ES-I3 (cell line): ENCODE data around the gene PRKCH.

Source experiments
- H3K36me3 ChIP-seq: 2 replicates; pipeline ENCODE4 v1.6.1; 2013; ENCODE audit warnings: mild to moderate bottlenecking, low read length, control low read depth, moderate library complexity; ENCODE audit not compliant: insufficient read depth
- H3K4me1 ChIP-seq: 2 replicates; pipeline ENCODE4 v1.6.1; 2013; ENCODE audit warnings: mild to moderate bottlenecking, control low read depth, low read length; ENCODE audit not compliant: insufficient read depth
- H3K9ac ChIP-seq: 2 replicates; pipeline ENCODE4 v1.6.1; 2013; ENCODE audit warnings: low read depth, mild to moderate bottlenecking, low read length, moderate library complexity
- H3K9me3 ChIP-seq: 2 replicates; pipeline ENCODE4 v1.6.1; 2013; ENCODE audit warnings: mild to moderate bottlenecking, low read length, moderate library complexity; ENCODE audit not compliant: control insufficient read depth, insufficient read depth

PRKCH gene

GRCh38 chr14:61435563-61436337 is 114.4 kb downstream of the PRKCH start:
- H3K4me1 ChIP-seq = peaks cover 19% of the 10 kb centered on the region
- peaks cover 2% of the 10 kb centered on the region; the same call in 1 of the 2 replicates for H3K9me3 ChIP-seq
- no peaks in the 10 kb centered on the region for H3K36me3 ChIP-seq
- no peak overlapping the region for H3K9ac ChIP-seq

GRCh38 chr14:61437381-61437780 is 116.0 kb downstream of the PRKCH start:
- no peaks in the 10 kb centered on the region for H3K9me3 ChIP-seq
- H3K36me3 ChIP-seq = no peaks in the 10 kb centered on the region
- no peak overlapping the region for H3K9ac ChIP-seq
- peaks cover 19% of the 10 kb centered on the region for H3K4me1 ChIP-seq

- no peaks in the 10 kb centered on the region for H3K36me3 ChIP-seq
- H3K9me3 ChIP-seq = no peaks in the 10 kb centered on the region
- no peak overlapping the region for H3K9ac ChIP-seq
- H3K4me1 ChIP-seq = peaks cover 19% of the 10 kb centered on the region
Measured at GRCh38 chr14:61438036-61438435, 116.7 kb downstream of the PRKCH start.

- Histone ChIP-seq H3K9ac (no peak overlapping the region), H3K36me3 (no peaks in the 10 kb centered on the region), H3K4me1 (peaks cover 19% of the 10 kb centered on the region), H3K9me3 (no peaks in the 10 kb centered on the region)
Measured at GRCh38 chr14:61438497-61438859, 117.1 kb downstream of the PRKCH start.

- no peaks in the 10 kb centered on the region for H3K36me3 ChIP-seq
- no peaks in the 10 kb centered on the region for H3K9me3 ChIP-seq
- H3K4me1 ChIP-seq = peaks cover 19% of the 10 kb centered on the region
- H3K9ac ChIP-seq = peak overlapping the region; percentile 12; the same call in 1 of the 2 replicates
Measured at GRCh38 chr14:61438860-61439765, 117.7 kb downstream of the PRKCH start.

- Histone ChIP-seq H3K9me3 (no peaks in the 10 kb centered on the region), H3K36me3 (no peaks in the 10 kb centered on the region), H3K4me1 (peaks cover 19% of the 10 kb centered on the region), H3K9ac (no peak overlapping the region)
Measured at GRCh38 chr14:61439779-61440418, 118.5 kb downstream of the PRKCH start.

GRCh38 chr14:61443481-61443880 is 122.1 kb downstream of the PRKCH start:
- Histone ChIP-seq H3K36me3 (no peaks in the 10 kb centered on the region), H3K9ac (no peak overlapping the region), H3K4me1 (peaks cover 13% of the 10 kb centered on the region), H3K9me3 (no peaks in the 10 kb centered on the region)

GRCh38 chr14:61444215-61444768 is 122.9 kb downstream of the PRKCH start:
- Histone ChIP-seq H3K9ac (no peak overlapping the region), H3K9me3 (no peaks in the 10 kb centered on the region), H3K4me1 (peaks cover 5% of the 10 kb centered on the region), H3K36me3 (no peaks in the 10 kb centered on the region)

- H3K9ac ChIP-seq = no peak overlapping the region
- peaks cover 4% of the 10 kb centered on the region; the same call in 1 of the 2 replicates for H3K4me1 ChIP-seq
- H3K9me3 ChIP-seq = no peaks in the 10 kb centered on the region
- H3K36me3 ChIP-seq = no peaks in the 10 kb centered on the region
Measured at GRCh38 chr14:61451491-61451890, 130.1 kb downstream of the PRKCH start.

GRCh38 chr14:61451891-61452400 is 130.6 kb downstream of the PRKCH start:
- Histone ChIP-seq H3K36me3 (no peaks in the 10 kb centered on the region), H3K4me1 (peaks cover 4% of the 10 kb centered on the region; the same call in 1 of the 2 replicates), H3K9me3 (no peaks in the 10 kb centered on the region), H3K9ac (no peak overlapping the region)

GRCh38 chr14:61452452-61452851 is 131.1 kb downstream of the PRKCH start:
- Histone ChIP-seq H3K9ac (no peak overlapping the region), H3K36me3 (no peaks in the 10 kb centered on the region), H3K9me3 (no peaks in the 10 kb centered on the region), H3K4me1 (peaks cover 4% of the 10 kb centered on the region; the same call in 1 of the 2 replicates)

- Histone ChIP-seq H3K9me3 (no peaks in the 10 kb centered on the region), H3K4me1 (peaks cover 4% of the 10 kb centered on the region; the same call in 1 of the 2 replicates), H3K9ac (no peak overlapping the region), H3K36me3 (no peaks in the 10 kb centered on the region)
Measured at GRCh38 chr14:61453103-61453767, 131.9 kb downstream of the PRKCH start.

- peaks cover 4% of the 10 kb centered on the region; the same call in 1 of the 2 replicates for H3K4me1 ChIP-seq
- H3K9me3 ChIP-seq = no peaks in the 10 kb centered on the region
- no peaks in the 10 kb centered on the region for H3K36me3 ChIP-seq
- no peak overlapping the region for H3K9ac ChIP-seq
Measured at GRCh38 chr14:61454545-61454944, 133.2 kb downstream of the PRKCH start.
